NCI-H446 treated with DMSO at 0.1 percent for 48 hours (cell line): Measurements from ENCODE around the gene TRPV2.
"Not testable (repeated sequence)": the region's sequence is repeated elsewhere in the genome, so short reads cannot be mapped to it uniquely, and the experiment has no call there.

Source experiments
- DNase-seq: peaks from one replicate; lab custom pipeline; 2025; lab: John Stamatoyannopoulos, UW

The TRPV2 gene, protein sequence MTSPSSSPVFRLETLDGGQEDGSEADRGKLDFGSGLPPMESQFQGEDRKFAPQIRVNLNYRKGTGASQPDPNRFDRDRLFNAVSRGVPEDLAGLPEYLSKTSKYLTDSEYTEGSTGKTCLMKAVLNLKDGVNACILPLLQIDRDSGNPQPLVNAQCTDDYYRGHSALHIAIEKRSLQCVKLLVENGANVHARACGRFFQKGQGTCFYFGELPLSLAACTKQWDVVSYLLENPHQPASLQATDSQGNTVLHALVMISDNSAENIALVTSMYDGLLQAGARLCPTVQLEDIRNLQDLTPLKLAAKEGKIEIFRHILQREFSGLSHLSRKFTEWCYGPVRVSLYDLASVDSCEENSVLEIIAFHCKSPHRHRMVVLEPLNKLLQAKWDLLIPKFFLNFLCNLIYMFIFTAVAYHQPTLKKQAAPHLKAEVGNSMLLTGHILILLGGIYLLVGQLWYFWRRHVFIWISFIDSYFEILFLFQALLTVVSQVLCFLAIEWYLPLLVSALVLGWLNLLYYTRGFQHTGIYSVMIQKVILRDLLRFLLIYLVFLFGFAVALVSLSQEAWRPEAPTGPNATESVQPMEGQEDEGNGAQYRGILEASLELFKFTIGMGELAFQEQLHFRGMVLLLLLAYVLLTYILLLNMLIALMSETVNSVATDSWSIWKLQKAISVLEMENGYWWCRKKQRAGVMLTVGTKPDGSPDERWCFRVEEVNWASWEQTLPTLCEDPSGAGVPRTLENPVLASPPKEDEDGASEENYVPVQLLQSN

DNA sequence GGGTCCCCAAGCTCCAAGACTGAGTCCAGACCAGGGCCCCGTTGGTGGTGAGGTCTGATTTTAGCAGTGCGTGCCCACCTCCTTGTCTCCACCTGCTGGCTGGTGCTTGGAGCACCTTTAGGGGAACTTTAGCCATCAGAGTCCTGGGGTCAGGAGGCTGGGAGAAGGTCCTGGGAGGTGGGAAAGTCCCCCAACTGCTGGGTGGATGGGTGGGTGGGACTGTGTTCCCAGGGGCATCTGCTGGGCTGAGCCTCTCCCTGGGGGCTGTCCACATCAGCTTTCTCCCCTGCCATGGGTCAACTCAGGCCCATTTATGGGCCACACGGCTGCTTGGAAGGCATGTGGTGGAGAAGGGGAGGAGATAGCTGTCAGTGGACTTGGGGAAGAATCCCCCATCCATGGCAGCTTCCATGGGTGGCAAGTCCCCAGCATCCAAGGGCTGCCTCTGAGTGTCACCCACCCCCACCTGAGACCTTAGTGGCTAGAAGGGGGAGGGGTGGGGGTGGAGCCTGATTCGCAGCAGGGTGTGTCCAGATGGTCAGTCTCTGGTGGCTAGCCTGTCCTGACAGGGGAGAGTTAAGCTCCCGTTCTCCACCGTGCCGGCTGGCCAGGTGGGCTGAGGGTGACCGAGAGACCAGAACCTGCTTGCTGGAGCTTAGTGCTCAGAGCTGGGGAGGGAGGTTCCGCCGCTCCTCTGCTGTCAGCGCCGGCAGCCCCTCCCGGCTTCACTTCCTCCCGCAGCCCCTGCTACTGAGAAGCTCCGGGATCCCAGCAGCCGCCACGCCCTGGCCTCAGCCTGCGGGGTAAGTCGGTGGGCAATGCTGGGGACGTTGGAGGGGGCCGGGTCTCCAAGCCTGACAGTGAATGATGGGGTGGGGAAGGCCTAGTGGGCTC, at the start of gene TRPV2:
Gene TRPV2, plus strand, starts transcription at position 541 of the 894 bp plus-strand sequence. CDS start 2,098 bp downstream, outside the sequence.
- no peak for DNase-seq

DNA sequence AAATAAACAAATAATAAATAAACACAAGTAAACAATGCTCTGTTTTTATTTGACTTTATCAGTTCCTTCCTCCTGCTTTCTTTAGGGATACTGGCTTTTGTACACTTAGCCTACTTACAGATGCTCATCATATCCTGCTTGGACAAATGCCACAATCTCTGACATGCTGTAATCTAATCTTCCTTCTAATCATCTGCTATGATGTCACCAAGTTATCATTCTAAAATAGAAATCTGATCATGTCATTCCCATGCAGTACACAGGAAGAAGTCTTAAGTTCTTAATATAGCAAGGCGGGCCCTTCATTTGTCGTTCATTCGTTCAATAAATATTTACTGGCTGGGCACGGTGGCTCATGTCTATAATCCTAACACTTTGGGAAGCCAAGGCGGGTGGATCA, 43.6 kb upstream of the TRPV2 start:
- no peak for DNase-seq

DNA sequence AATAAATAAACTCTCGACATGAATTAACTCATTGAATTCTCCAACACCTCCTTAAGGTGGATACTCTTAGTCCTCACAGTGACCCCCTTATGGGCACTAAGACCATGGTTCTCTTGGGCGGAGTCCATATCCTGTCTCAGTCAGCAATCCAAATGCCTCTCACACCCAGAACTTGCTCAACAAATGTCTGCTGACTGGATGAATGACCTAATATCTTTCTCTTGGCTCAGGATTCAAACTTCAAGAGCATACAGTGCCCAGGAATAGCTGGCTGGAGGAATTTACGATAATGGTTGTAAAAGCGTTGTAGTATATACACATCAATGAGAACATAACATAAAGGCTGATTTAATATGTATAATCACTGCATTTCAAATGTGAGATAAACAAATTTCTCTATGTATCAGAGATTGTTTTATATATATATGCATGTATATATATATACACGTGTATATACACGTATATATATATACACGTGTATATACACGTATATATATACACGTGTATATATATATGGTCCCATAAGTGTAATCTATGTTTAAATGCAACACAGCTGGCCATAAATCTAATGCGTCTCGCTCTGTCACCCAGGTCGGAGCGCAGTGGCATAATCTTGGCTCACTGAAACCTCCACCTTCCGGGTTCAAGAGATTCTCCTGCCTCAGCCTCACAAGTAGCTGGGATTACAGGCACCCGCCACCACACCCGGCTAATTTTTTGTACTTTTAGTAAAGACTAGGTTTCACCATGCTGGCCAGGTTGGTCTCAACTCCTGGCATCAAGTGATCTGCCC, 41.0 kb upstream of the TRPV2 start:
- no peak for DNase-seq

DNA sequence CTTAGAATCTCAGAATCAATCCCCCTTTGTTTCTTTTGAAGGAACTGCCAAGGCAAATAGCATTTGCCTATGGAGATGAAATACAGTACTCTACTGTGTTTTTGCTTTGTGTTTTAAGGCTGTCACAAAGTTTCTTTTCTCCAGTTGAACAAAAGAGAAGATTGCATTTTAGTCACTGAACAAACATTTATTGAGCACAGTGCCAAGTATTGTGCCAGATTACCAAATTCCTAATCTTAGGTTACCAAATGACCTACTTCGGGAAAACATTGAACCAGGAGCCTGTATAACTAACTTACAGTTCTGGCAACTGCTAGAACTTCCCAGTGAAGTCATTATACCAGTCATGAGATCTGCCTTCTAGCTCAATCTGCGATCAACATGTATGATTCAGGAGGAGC, 37.4 kb upstream of the TRPV2 start:
- no peak for DNase-seq

GRCh38 chr17:16378636-16379282, 36.6 kb upstream of the TRPV2 start:
- no peak for DNase-seq

DNA sequence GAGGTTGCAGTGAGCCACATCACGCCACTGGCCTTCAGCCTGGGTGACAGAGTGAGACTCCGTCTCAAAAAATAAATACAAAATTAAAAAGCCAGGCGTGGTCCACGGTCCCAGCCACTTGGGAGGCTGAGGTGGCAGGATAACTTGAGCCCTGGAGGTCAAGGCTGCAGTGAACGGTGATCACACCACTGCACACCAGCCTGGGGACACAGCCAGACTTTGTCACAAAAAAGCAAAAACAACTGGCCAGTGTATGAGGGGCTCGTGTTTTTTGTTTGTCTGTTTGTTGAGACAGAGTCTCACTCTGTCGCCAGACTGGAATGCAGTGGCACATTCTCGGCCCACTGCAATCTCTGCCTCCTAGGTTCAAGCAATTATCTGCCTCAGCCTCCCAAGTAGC, 35.7 kb upstream of the TRPV2 start:
- DNase-seq, result no peak

DNA sequence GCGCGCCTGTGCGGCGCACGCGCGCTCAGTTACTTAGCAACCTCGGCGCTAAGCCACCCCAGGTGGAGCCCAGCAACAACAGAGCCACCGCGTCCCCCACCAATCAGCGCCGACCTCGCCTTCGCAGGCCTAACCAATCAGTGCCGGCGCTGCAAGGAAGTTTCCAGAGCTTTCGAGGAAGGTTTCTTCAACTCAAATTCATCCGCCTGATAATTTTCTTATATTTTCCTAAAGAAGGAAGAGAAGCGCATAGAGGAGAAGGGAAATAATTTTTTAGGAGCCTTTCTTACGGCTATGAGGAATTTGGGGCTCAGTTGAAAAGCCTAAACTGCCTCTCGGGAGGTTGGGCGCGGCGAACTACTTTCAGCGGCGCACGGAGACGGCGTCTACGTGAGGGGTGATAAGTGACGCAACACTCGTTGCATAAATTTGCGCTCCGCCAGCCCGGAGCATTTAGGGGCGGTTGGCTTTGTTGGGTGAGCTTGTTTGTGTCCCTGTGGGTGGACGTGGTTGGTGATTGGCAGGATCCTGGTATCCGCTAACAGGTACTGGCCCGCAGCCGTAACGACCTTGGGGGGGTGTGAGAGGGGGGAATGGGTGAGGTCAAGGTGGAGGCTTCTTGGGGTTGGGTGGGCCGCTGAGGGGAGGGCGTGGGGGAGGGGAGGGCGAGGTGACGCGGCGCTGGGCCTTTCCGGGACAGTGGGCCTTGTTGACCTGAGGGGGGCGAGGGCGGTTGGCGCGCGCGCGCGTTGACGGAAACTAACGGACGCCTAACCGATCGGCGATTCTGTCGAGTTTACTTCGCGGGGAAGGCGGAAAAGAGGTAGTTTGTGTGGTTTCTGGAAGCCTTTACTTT, 34.5 kb upstream of the TRPV2 start, which contains the start of gene UBB:
Gene UBB, plus strand, starts transcription at position 452 of the 856 bp plus-strand sequence. CDS start 817 bp downstream, outside the sequence.
- peak; percentile 87 for DNase-seq

DNA sequence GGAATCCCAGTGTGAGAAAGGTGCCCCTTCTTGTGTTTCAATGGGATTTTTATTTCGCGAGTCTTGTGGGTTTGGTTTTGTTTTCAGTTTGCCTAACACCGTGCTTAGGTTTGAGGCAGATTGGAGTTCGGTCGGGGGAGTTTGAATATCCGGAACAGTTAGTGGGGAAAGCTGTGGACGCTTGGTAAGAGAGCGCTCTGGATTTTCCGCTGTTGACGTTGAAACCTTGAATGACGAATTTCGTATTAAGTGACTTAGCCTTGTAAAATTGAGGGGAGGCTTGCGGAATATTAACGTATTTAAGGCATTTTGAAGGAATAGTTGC, 33.9 kb upstream of the TRPV2 start:
- no peak for DNase-seq

DNA sequence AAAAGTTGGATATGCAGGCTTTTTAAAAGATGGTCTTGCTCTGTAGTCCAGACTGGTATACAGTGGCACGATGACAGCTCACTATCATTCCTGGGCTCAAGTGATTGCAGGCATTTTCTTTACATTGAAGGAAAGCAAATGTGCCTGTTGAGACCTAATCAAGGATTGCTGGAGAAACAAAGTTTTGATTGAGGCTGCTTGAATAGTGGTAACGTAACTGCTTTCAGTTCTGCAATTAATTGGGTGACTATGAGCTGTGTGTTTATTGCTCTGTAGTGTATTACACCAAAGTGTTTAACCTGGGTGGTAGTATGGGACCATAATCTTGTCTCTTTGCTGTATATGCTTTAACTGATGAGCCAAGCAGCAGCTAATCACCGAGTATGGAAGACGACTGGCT, 32.2 kb upstream of the TRPV2 start:
- no peak for DNase-seq

DNA sequence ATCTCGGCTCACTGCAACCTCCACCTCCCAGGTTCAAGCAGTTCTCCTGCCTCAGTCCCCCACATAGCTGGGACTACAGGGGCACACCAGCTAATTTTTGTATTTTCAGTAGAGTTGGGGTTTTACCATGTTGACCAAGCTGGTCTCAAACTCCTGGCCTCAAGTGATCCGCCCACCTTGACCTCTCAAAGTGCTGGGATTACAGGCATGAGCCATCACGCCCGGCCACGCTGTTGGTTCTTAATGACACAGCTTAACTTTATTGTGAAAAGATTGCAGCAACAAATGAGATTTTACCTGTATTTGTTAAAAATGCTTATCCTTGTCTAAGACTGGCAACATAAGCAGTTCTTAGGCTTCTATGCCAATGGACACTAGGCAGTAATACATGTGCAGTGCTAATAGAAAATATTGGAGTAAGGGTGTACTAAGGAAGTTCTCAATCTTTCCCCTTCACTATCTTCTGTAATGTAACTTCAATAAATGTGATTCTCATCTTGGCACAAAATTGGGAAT, 31.5 kb upstream of the TRPV2 start:
- DNase-seq, result no peak

- no peak for DNase-seq
Measured at GRCh38 chr17:16384557-16384956, 30.8 kb upstream of the TRPV2 start.

GRCh38 chr17:16386126-16386507, 29.3 kb upstream of the TRPV2 start:
- DNase-seq, result not testable (repeated sequence)

DNA sequence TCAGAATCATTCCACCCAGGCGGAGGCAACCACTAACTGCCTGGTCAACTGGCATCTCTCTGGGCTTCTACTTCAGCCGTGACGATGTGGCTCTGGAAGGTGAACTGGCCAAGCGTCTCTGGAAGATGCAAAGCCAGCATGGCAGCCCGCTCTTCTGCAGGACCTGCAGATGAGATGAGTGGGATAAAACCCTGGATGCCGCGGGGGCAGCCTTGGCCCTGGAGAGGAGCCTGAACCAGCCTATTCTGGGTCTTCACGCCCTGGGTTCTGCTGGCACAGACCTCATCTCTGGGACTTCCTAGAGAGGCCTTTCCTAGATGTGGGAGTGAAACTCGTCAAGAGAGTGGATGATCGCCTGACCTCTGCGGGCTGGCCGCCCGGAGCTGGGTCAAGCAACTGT, 23.9 kb upstream of the TRPV2 start:
- no peak for DNase-seq

GRCh38 chr17:16392491-16392890, 22.9 kb upstream of the TRPV2 start:
- DNase-seq, result not testable (repeated sequence)

GRCh38 chr17:16395887-16396286, 19.5 kb upstream of the TRPV2 start:
- not testable (repeated sequence) for DNase-seq

DNA sequence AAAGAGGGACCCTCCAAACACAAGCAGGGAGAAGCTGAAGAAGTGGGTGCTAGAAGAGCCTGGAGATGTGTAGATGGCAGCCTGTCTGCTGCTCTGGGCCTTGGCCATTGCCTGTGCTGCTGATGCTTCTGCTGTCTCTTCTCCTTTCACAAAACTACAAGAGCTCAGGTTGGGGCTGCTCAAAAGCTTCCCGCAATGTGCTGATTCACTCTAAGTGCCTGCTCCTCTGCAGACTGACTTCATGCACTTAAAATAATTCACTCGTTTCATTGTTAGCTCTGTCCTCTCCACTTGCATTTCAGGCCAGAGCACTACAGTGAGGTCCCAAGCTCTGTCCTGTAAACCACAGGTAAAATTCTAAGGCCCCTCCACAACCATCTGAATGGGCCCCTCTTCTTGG, 18.7 kb upstream of the TRPV2 start:
- not testable (repeated sequence) for DNase-seq

- no peak for DNase-seq
Measured at GRCh38 chr17:16398270-16399267, 16.8 kb upstream of the TRPV2 start.

DNA sequence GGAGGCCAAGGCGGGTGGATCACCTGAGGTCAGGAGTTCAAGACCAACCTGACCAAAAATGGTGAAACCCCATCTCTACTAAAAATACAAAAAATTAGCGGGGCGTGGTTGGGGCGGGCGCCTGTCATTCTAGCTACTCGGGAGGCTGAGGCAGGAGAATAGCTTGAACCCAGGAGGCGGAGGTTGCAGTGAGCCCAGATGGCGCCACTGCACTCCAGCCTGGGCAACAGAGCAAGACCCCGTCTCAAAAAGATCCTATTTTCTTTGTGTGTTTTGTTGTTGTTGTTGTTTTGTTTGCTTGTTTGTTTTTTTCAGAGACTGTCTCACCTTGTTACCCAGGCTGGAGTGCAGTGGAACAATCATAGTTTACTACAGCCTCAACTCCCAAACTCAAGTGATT, 11.5 kb upstream of the TRPV2 start:
- DNase-seq, result not testable (repeated sequence)
